GM19468 (cell line): ENCODE data around the gene NXPH1.

ENCODE experiments used
- ATAC-seq: cut with Tn5 transposase; IDR thresholded peaks from one replicate; pipeline ENCODE4 v1.9.1; 2021; ENCODE audit warnings: mild to moderate bottlenecking, moderate library complexity, moderate number of reproducible peaks; ENCODE audit not compliant: unreplicated experiment; ENCODE audit errors: extremely low read depth

NXPH1 gene

DNA sequence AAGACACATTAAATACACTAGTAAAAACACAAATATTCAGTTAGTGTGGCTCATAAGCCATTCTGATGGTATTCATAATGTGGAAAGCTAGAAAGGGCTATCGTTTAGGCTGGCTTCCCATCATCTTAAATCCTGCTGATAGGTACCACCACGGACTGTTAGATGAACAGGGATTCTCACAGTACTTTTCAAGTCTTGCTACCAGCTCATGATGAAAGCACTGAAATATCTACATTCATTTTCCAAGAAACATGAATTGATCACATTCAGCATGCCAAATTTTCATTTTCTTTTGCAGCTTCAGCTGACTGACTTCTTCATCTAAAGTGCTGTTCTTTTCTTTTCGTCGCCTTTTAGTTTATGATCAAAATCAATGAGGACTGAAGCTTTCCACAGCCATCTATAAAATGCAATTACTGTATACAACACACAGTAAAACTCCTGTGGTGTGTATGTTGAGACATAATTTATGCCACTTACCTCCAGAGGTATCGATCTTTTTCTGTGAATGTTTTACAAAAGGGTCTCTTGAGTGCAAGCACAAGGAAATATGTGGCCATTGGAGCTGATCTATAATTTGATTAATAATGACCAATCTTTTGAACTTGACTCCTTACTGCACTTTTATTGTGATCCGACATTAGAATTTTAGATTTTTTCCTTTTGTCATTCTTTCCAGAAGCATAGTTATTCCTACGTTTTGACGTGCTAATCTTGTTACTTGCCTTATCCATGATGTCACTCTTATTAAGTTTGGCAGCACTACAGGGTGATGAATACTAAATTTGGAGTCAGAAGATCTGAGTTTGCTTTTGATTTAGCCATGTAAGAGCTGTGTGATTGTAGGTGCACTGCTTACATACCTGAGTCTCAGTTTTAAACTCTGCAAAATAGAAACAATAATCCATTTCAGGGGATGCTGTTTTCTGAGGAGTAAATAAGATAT lies 58.4 kb downstream of the NXPH1 start:
- ATAC-seq = no peak

DNA sequence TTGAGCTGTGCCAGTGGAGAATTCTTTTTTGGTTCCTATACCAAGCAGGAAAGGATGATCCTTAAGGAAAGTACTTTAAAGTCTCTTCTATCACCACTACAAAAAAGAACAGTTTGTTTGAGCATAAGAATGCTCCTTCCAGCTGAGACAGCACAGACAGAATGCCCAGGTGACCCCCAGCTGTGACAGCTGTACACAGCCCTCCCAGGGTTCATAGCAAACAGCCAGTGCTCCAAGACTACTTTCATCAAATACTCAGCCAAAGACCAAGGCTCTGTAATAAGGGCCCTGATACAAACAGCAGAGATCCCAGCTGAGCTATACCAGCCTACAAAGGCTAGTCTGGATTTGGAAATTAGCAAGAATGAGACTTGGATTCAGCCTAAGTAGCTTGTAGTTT lies 65.7 kb downstream of the NXPH1 start:
- ATAC-seq = no peak

DNA sequence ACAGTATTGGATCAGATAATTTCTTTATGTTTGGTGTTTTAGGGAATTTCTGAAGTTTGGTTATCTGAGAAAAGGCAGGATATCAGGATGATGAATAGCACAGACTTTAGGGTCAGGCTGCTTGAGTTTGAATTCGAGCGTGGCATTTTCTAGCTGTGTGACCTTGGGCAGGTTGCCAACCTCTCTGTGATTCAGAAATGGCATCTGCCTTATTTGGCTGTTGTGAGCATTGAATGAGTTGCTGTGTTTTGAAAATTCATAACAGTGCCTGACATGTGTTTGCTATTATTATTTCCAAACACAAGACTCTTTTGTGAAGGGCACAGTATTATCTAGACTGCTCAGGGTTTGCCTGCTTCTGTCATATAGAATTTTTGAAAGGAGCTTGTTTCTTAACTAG lies 66.9 kb downstream of the NXPH1 start:
- no peak for ATAC-seq

DNA sequence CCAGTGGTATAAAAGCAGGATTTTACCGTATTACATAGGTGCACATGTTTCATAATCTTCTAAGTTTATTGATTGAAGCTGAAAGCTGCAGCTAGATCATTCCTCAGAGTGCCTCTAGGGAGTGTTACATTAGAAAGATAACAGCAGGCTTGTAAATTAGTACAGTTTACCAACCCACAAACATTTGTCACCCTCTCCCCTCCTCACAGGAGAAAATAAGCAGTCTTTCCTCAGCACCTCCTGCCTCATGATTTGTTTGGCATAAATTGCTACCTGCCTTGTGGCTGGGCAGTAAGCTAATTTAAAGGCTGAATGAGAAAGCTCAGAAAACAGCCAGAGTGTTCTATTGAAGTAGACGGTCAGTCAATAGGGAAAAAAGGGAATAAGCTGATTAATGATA lies 74.2 kb downstream of the NXPH1 start:
- no peak for ATAC-seq

DNA sequence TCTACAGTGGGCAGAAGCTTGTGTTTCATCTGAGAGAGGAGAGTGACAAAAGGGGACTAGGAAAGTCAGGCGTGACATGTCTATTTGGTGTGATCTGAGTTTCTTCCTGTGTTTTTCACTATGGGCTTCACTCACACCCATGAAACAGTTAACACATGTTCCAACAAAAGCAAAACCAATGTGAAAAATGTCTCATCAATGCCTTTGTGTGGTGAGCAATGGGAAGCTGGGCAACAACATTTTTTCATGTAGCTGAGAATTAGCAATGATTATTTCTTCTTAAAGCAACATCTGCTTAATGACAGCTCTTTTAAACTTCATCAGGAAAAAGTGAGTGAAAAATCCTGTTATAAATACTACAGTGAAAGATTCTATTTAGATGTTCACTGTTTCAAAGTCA lies 76.2 kb downstream of the NXPH1 start:
- ATAC-seq = no peak

DNA sequence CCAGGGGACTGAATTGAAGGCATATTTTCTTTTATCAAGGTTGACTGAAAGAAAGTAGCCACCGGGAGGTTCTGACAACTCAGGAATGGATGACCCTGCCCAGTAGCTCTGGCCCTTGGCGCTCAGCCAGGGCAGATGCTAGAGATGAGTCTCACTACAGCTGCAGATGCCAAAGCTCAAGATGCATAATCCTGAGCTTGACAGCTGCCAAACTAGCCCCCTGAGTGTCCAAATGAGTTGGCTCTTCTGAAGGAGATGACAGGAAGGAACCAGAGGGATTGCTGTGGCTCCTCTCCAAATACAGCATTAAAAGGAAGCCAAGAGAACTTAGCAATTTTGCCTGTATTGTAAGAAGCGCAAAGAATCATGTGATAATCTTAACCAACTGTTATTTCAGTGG lies 78.4 kb downstream of the NXPH1 start:
- no peak for ATAC-seq

DNA sequence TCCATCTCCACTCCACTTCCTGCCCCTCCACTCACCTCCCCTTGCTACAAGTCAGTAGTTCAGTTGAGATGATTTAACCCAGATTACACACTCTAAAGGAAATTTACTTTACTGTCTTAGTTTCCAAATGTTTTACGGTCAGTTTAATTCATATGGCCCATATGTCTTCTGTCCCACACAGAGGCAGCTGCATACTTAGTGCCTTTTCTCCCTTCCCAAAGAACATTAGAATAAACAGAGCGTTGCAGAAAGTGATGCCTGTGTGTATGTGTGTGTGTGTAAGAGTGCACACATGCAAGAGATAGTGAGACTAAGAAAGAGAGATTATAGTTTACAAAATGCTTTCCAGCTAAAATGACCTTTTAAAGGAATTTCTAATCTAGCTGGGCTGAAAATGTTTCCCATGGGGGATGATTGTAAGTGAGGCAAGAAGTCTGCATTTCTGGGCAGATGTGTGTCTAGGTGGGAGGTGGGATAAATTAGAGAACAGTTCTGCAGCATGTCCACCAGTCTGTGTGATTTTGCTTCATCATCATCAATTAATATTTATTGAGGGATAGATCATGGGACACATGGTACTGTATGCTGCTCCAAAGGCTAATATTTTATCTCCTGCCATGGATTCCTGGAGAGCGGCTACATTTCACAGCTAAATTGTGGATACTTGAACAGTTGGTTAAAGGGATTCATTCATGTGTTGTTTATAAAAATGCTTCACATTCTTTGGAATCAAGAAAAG lies 81.5 kb downstream of the NXPH1 start:
- ATAC-seq = no peak

DNA sequence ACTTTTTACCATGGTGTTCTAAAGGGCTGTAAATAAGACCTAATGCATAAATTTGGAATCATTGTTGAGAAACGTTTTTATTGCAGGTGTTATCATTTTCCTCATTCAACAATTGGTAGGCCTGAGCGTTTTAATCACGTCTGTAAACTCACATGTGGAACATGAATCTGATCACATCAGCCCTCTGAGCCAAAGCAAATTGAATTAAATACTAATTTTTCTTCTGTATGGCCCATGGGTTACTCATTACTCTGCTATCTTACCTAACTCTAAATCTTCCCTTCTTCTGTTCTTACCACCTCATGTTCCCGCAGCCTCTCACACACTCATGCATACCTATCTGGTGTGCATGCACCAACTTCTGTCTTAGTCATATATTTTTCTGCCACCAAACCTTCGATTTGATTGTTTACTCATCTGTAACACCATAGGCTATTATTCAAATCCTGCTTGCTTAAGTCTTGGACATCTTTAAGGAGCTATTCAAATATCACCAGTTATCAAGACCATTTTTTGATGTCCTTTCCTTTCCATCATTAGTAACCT lies 82.3 kb downstream of the NXPH1 start:
- no peak for ATAC-seq

DNA sequence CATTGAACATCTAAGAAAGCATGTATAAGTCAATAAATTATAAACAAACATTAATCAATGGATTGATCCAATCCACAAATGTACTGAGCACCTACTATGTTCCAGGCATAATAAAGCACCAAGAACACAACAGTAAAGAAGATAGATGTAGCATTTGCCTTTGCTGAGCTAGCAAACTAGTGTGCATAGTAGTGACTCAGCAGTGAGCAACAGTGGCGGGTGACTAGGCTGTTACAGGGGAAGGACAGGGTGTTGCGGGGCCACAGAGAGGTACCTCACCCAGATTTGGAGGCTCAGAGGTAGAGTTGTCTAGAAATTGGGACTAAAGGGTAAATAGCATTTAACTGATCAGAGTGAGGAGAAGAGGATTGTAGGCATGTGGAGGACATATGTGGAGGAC lies 83.6 kb downstream of the NXPH1 start:
- ATAC-seq = no peak

DNA sequence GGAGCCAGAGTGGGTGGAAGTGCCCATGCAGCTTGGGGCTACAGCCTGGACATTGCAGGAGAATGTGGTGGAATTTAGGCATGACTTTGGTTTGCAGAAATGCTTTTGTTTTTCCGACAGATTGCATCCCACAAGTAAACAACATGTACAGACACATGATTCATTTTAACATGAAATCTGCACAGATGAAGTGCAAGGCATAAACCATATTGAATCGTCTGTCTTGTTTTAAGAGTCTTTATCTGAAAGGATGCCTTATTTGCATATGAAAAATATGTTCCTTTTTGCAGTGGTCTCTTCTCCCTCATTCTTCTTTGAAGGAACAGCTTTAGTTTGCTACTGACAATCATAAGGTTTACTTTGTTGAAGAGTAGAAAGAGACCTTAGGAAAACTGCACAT lies 94.9 kb downstream of the NXPH1 start:
- ATAC-seq = no peak

DNA sequence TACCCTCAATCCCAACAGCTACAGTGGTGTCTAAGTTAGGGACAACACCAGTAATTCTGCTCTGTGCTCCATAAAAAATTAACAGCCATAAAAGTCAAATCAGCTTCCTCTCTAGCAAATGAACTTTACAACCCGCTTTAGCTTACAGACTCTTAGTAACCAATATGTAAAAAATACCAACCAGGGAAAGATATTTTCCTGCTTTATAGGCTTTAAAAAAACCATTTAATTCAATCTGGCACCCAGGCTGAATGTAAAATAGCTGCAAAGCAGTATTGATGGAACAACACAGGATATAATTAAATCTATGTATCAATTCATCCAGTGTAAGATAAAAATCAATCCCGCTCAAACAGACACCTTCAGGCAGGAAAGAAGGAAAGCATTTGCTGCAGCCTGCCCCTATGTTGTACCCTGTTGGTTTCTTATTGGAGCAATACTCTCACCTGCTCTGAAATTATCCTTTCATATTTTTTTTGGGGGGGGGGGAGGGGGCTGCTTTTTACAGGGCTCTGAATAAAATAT lies 98.6 kb downstream of the NXPH1 start:
- no peak for ATAC-seq

DNA sequence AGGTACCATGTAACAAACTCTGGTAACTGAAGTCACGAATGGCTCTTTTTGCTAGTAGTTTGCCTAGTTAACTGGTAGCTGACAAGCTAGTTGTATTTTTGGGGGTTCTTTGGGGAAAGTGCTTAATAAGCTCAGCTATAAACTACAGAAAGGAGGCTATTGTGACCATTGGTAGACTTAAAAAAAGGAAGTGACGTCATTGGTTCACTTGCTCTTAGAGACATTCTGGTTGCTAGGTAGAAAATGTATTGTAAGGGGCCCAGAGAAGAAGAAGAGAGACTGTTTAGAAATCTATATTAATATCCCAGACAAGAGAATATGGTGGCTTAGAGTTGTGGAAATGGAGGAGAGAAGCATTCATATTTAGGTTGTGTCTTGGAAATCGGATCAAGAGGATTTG lies 103.0 kb downstream of the NXPH1 start:
- ATAC-seq = peak; percentile 29

DNA sequence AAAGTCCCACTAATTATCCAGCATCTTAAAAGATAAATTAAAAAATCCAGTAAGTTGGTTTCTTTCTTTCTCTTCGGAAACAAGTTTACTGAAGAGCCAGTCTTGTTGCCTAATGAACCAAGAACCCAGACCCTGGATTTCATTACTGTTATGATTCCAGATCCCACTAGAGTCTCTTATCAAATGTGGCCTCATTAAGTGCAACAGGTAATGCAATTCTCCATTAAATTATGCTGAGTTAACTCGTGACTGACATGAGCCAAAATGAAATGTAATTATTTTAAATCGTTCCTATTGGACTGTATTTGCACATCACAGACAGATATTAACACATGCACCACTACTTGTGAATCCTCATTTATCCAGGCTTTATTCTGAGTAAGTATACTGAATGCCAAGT lies 115.6 kb downstream of the NXPH1 start:
- ATAC-seq = no peak

DNA sequence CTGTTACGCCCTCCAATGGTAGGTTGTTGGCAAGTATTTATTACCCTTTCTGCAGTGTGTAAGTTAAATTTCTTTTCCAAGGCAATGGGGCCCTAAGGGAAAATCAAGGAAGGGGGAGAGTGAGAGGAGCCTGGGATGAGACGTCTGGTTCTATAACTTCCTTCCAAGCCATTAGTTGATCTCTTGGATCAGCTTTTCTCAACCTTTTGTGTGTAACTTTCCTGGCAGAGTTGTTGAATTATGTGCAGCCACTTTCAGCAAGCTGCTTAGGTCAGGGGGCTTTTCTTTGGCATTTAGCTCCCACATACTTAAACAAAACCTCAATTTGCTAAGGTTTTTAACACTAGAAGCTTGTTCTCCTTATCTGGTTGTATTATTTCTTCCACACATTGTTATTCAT lies 127.1 kb downstream of the NXPH1 start:
- no peak for ATAC-seq

DNA sequence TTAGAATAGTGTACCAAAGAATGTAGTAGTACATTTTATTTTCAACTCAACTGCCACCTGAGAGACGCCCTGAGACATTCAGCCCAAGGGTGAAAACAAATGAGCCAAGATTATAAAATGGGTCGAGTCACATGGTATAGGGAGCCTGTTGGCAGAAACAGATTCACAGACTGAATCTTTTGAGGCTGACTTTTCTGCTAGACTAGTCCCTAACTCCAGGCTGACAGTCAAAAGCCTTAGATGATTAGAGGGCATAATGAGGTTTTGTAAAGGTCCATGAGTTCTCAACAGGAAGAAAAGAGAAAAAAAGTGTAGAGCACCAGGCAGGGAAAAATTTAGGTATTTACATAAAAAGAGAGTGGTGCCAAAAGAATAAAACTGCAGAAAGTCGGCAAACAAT lies 128.0 kb downstream of the NXPH1 start:
- ATAC-seq = no peak

DNA sequence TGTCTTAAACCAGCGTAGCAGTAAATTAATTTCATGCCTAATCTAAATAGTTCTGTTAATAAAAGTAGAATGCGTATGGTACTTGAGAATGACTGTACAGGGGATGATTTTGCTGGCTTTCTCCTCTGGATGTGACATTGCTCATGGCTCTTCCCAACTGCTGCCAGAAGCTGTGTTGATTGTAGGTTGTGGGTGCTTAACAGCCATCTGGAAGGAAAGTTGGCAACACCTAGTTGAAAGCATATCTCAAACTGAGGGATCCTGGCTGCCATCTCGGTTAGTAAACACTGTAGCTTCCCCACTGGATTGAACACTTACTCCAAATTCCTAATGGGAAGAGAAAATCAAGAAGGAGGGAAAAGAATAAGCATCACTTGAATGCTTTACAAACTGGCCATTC lies 130.9 kb downstream of the NXPH1 start:
- ATAC-seq = no peak

DNA sequence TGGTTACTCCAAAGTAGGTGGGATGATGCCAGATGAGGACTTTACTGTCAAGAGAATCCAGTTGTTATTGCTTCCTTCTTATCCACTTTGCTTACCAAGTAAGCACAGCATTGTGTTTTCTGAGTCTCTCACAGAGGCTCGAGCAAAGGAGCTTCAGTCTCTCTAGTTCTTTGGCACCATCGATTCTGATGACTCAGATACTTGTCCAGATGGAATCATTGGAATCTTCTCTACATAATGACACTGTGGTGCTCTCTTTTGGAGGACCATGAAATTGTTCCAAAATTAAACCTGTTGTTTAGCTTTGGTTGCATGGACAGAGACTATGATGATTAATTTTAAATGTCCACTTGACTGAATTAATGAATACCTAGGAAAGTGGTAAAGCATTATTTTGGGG lies 132.6 kb downstream of the NXPH1 start:
- no peak for ATAC-seq

DNA sequence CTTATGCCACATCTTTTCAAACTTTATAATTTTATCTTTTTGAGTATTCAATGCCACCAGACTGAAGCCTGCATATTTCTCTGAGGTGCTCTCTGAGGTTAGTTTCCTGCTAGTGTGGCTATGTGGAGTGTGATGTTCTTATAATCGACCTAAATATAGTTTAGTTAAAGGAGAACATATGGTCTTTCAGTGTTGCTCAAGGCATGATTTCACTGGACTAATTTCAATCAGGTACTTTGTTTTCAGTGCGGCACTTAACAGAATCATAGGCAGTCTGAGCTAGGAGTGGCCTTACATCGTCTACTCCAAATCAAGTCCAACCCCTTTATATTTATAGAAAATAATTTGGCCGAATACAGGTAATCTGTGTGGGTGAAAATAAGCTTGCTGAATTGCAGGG lies 134.2 kb downstream of the NXPH1 start:
- ATAC-seq = no peak

DNA sequence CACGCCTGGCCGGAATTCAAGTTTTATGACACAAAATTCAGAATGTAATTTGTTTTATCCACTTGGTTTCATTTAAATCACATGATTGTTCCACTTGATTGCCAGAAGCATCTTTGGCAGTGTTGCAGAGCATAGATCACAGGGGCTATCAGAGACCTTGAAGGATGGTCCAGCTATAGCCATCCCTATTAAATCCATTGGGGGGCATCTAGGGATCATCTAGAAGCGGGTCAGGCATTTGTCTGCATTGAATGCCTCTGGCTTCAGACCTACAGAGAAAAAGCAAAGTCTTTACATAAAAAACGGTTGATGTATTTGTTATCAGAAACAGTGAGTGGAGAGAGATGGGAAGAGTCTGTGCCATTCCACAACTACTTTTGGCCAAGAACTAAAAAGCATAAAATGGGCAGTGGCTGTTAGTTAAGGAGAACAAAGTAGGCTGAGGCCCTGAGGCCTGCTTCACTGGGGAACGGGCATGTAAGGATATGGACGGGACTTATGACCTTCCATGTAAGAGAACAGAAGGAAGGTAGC lies 146.3 kb downstream of the NXPH1 start:
- no peak for ATAC-seq

DNA sequence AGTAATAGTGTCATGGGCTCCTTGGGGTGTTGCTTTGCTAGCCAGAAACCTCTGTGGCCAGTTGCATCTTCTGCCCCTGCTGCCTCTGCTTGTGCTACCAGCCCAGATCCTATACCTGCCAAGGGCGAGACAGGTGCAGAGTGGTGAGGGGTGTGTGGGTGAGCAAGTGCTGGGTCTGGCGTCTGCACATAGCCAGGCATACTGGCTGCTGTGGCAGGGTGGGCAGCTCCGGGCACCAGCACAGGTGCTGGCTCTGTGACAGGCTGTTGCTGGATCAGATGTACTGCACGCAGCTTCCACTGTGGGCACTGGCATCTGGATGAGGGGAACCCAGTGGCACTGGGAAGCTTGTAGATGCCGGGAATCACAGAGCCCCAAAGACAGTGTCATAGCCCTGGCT lies 148.4 kb downstream of the NXPH1 start:
- no peak for ATAC-seq

DNA sequence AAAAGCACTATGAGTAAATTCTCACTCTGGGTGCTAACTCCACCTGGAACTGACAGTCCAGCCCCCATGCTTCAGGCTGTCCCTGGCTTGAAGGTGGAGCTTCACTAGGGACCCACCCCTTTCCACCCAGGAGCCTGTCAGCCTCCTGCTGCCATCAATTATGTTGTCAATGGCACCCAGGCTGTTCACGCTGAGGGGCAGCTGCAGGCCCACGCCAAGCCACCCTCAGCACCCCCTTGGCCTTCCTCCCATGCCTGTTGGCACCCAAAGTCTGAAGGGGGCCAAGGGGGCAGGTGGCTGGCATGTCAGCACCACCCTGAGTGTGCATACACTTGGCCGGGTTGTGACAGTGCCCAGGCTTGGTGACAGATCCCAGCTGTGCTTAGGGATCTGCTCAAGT lies 149.3 kb downstream of the NXPH1 start:
- ATAC-seq = no peak
